OCI-LY3 (cell line): ENCODE results near the gene ADCY9.

ENCODE experiments used
- H2AFZ ChIP-seq: fragments of 200-600, 300-600 bp; shearing (Covaris generic); 2 replicates; pipeline ENCODE4 v1.6.0; 2014; ENCODE audit warnings: antibody characterized with exemption, low read depth, low read length
- H3K27ac ChIP-seq: fragments of 200-600, 300-600 bp; sonication (generic); 2 replicates; pipeline ENCODE4 v1.5.1; 2014; ENCODE audit warnings: mild to moderate bottlenecking, low read length, moderate library complexity, mixed read lengths
- H3K27me3 ChIP-seq: fragments of 200-600, 300-600 bp; sonication (generic); 2 replicates; pipeline ENCODE4 v1.6.1; 2014; ENCODE audit warnings: low read depth, low read length, mixed read lengths
- H3K36me3 ChIP-seq: fragments of 200-600, 300-600 bp; sonication (generic); replicated peaks from 2 replicates; pipeline ENCODE3; 2014; ENCODE audit warnings: low read depth, low read length, mixed read lengths
- H3K4me1 ChIP-seq: fragments of 300-600, 200-600 bp; sonication (generic); 2 replicates; pipeline ENCODE4 v1.6.1; 2014; ENCODE audit warnings: low read length, mixed read lengths
- H3K4me2 ChIP-seq: fragments of 200-600, 300-600 bp; sonication (generic); 2 replicates; pipeline ENCODE4 v1.6.1; 2014; ENCODE audit warnings: low read length, mixed read lengths
- H3K4me3 ChIP-seq: fragments of 300-600, 200-600 bp; sonication (generic); 2 replicates; pipeline ENCODE4 v1.5.1; 2014; ENCODE audit warnings: antibody characterized with exemption, mild to moderate bottlenecking, low read length, moderate library complexity
- H3K79me2 ChIP-seq: fragments of 300-600, 200-600 bp; shearing (Covaris generic); 2 replicates; pipeline ENCODE4 v1.6.1; 2014; ENCODE audit warnings: mild to moderate bottlenecking, low read length, mixed read lengths
- H3K9ac ChIP-seq: fragments of 300-600, 200-600 bp; shearing (Covaris generic); 2 replicates; pipeline ENCODE4 v1.6.0; 2014; ENCODE audit warnings: mild to moderate bottlenecking, low read length, moderate library complexity
- H3K9me3 ChIP-seq: fragments of 200-600, 300-600 bp; shearing (Covaris generic); 2 replicates; pipeline ENCODE4 v1.6.1; 2014; ENCODE audit warnings: low read length, mixed read lengths; ENCODE audit not compliant: insufficient read depth
- H4K20me1 ChIP-seq: fragments of 200-600, 300-600 bp; sonication (generic); 2 replicates; pipeline ENCODE4 v1.6.1; 2016; ENCODE audit warnings: low read length, mixed read lengths; ENCODE audit not compliant: insufficient read depth
- EZH2phosphoT487 ChIP-seq: fragments of 200-600 bp; shearing (Covaris generic); IDR thresholded peaks from 2 replicates; pipeline ENCODE4 v1.6.1; 2018; ENCODE audit warnings: antibody characterized with exemption, mixed run types, low read depth
- TF ChIP-seq, protein P1 (sequence below): fragments of 200-600, 300-600 bp; sonication (generic); IDR thresholded peaks from 2 replicates; pipeline ENCODE4 v1.5.1; 2014; ENCODE audit warnings: antibody characterized with exemption, low read length, low read depth

Gene ADCY9

DNA sequence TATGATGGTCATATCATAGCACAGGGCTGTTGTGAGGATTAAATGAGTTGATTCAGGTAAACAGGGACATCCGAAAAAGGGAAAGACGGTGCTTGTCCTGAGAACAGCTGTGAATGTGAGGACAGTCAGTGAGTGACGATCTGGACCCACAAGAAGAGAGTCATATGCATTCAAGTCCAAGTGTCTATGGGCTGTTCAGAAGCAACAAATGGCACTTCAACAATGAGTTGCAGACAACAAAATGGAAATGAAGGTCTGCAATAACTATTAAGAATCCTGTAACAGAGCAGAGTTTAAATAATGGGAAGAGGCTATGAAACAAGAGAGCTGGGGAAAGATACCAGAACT is 100.3 kb downstream of the ADCY9 start:
- H3K4me2 ChIP-seq = peak overlapping the region; percentile 22
- H3K27me3 ChIP-seq = no peaks in the 10 kb centered on the region
- H3K4me1 ChIP-seq = peaks cover 7% of the 10 kb centered on the region; the same call in 1 of the 2 replicates
- no peaks in the 10 kb centered on the region for H3K9me3 ChIP-seq
- H3K27ac ChIP-seq = no peak overlapping the region
- H4K20me1 ChIP-seq = no peaks in the 10 kb centered on the region
- H3K79me2 ChIP-seq = no peaks in the 10 kb centered on the region
- TF ChIP-seq, protein P1, sequence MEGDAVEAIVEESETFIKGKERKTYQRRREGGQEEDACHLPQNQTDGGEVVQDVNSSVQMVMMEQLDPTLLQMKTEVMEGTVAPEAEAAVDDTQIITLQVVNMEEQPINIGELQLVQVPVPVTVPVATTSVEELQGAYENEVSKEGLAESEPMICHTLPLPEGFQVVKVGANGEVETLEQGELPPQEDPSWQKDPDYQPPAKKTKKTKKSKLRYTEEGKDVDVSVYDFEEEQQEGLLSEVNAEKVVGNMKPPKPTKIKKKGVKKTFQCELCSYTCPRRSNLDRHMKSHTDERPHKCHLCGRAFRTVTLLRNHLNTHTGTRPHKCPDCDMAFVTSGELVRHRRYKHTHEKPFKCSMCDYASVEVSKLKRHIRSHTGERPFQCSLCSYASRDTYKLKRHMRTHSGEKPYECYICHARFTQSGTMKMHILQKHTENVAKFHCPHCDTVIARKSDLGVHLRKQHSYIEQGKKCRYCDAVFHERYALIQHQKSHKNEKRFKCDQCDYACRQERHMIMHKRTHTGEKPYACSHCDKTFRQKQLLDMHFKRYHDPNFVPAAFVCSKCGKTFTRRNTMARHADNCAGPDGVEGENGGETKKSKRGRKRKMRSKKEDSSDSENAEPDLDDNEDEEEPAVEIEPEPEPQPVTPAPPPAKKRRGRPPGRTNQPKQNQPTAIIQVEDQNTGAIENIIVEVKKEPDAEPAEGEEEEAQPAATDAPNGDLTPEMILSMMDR = no peak
- no peak for TF ChIP-seq EZH2phosphoT487
- no peak overlapping the region for H3K4me3 ChIP-seq
- no peak overlapping the region for H3K9ac ChIP-seq
- H3K36me3 ChIP-seq = no peaks in the 10 kb centered on the region
- no peak overlapping the region for H2AFZ ChIP-seq

DNA sequence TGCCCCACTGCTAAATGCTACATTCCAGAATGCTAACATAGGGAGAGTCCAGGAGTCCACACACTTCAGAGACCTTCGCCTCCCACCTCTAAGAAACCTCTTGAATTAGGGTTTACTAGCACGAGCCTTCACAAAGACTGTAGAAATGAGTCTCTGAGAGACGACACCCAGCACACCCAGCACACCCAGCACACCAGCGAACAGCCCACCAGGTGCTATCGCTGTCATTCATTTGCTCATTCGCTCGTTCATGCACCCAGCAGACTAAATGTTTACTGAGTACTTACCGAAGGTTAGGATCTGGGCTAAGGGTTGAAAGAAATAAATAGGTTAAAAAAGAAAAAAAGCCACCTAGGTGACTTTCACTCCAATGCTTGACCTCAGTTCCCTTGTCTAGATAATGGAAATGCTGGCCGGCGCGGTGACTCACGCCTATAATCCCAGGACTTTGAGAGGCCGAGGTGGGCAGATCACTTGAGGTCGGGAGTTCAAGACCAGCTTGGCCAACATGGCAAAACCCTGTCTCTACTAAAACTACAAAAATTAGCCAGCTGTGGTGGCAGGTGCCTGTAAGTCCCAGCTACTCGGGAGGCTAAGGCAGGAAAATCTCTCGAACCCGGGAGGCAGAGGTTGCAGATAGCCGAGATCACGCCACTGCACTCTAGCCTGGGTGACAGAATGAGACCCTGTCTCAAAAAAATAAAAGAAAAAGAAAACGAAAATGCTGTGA is 100.8 kb downstream of the ADCY9 start:
- H3K4me3 ChIP-seq = no peak overlapping the region
- no peak overlapping the region for H3K9ac ChIP-seq

DNA sequence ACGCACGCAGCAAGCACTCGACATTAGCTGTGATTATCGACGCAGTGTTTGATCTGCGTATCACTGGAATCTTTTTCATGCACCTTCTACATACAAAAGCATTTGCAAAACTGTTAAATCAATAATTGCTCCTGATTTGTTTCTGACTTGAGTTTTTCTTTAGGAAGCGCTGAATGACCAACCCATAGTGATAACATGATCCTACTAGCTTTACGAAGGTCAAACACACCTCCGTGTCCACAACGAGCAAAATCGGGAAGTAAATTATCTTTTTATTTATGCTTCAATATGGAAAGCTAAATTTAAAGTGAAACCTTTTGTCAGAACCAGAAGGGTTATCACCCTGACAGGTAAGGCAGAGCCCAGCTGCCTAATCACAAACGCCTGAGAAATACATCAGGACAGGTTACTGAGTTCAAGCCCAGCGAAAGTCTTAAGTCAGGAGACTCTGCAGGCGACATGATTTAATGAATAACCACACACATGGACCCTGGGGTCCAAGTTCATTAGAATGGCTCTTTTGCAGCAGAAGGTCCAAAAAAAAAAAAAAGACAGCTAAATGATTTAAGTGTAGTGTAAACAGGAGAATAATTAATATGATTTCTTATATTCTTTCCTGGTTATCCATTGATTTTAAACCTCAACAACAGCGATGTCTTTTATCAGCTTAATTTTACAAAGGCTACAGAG is 104.2 kb downstream of the ADCY9 start:
- Histone ChIP-seq H3K4me3 (no peak overlapping the region), H3K27ac (no peak overlapping the region), H4K20me1 (no peaks in the 10 kb centered on the region), H3K4me1 (peaks cover 7% of the 10 kb centered on the region; the same call in 1 of the 2 replicates), H3K79me2 (no peaks in the 10 kb centered on the region), H3K9me3 (no peaks in the 10 kb centered on the region), H3K27me3 (0 out of 2 replicates have a peak, but pooled peaks cover under 1% of the 10 kb centered on the region), H3K36me3 (no peaks in the 10 kb centered on the region), H3K9ac (no peak overlapping the region), H3K4me2 (no peak overlapping the region), H2AFZ (no peak overlapping the region)
- TF ChIP-seq EZH2phosphoT487 = no peak
- TF ChIP-seq, protein P1 = no peak

More for the DNA sequence above, 100.8 kb downstream of the ADCY9 start:
- TF ChIP-seq EZH2phosphoT487 = no peak
- TF ChIP-seq, protein P1 = no peak
- H3K9me3 ChIP-seq = no peaks in the 10 kb centered on the region
- peaks cover 7% of the 10 kb centered on the region; the same call in 1 of the 2 replicates for H3K4me1 ChIP-seq
- no peaks in the 10 kb centered on the region for H3K27me3 ChIP-seq
- H3K36me3 ChIP-seq = no peaks in the 10 kb centered on the region
- no peaks in the 10 kb centered on the region for H4K20me1 ChIP-seq
- H3K27ac ChIP-seq = no peak overlapping the region
- no peak overlapping the region for H2AFZ ChIP-seq
- no peak overlapping the region for H3K4me2 ChIP-seq
- no peaks in the 10 kb centered on the region for H3K79me2 ChIP-seq

DNA sequence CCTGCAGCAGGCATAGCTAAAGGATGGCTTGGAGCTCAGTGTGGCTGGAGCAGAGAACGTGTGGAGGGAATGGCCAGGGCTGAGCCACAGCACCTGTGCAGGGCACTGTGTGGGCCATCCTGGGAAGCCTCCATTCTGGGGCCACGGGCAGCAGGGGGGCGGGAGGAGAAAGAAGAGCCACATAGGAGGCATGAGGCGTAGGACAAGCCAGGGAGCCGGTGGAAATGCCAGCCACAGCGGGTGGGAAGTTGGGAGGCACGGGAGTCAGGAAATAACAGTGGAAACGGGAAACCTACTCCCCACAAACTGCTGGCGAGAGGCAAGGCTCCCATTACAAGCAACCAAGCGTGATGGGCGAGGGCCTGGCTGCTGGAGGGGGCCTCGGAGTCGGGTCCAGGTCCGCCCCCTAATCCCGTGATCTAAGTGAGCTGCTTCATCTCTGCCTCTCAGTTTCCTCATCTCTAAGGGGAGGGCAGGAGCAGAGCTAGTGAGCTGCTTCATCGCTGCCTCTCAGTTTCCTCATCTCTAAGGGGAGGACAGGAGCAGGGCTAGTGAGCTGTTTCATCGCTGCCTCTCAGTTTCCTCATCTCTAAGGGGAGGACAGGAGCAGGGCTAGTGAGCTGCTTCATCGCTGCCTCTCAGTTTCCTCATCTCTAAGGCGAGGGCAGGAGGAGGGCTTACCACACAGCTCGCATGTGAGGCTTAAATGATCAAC is 104.9 kb downstream of the ADCY9 start:
- no peak overlapping the region for H2AFZ ChIP-seq
- H3K79me2 ChIP-seq = no peaks in the 10 kb centered on the region
- H3K36me3 ChIP-seq = no peaks in the 10 kb centered on the region
- H3K27ac ChIP-seq = no peak overlapping the region
- TF ChIP-seq, protein P1 = no peak
- no peak for TF ChIP-seq EZH2phosphoT487
- H3K4me1 ChIP-seq = peaks cover 6% of the 10 kb centered on the region; the same call in 1 of the 2 replicates
- H3K4me2 ChIP-seq = no peak overlapping the region
- H4K20me1 ChIP-seq = no peaks in the 10 kb centered on the region
- no peak overlapping the region for H3K9ac ChIP-seq
- H3K9me3 ChIP-seq = no peaks in the 10 kb centered on the region
- H3K4me3 ChIP-seq = no peak overlapping the region
- peaks cover 5% of the 10 kb centered on the region; the same call in 1 of the 2 replicates for H3K27me3 ChIP-seq
